Neural progenitor cell (in vitro differentiated cells): ENCODE measurements around the gene ZSCAN18.

Experiments
- EZH2 ChIP-seq: fragments of 200-600 bp; sonication (generic); IDR thresholded peaks from 2 replicates; pipeline ENCODE4 v1.6.1; 2017; ENCODE audit warnings: antibody characterized with exemption, mild to moderate bottlenecking, moderate library complexity
- TF ChIP-seq, protein P1 (sequence below): fragments of 200-600 bp; sonication (generic); IDR thresholded peaks from 2 replicates; pipeline ENCODE4 v1.5.1; 2017; ENCODE audit warnings: antibody characterized with exemption, mild to moderate bottlenecking

DNA sequence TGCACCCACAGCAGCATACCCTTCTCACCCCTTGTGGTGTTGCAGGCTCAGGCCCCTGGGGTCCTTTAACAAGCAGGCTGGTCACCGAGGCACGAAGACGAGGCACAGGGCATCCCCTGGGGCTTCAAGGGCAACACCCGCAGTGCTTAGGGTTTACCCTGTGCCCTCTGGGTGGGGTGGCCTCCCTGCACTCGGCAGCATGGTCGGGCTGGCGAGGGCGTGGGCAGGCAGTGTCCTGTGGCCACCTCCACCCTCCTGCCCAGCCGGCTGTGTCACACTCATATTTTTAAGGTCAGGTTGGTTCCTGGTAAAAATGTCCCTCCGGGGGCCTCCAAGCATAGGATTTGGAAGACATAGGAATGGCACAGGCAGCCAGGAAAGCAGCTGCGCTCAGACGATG lies 50.4 kb downstream of the ZSCAN18 start:
- no peak for TF ChIP-seq EZH2
- TF ChIP-seq, protein P1, sequence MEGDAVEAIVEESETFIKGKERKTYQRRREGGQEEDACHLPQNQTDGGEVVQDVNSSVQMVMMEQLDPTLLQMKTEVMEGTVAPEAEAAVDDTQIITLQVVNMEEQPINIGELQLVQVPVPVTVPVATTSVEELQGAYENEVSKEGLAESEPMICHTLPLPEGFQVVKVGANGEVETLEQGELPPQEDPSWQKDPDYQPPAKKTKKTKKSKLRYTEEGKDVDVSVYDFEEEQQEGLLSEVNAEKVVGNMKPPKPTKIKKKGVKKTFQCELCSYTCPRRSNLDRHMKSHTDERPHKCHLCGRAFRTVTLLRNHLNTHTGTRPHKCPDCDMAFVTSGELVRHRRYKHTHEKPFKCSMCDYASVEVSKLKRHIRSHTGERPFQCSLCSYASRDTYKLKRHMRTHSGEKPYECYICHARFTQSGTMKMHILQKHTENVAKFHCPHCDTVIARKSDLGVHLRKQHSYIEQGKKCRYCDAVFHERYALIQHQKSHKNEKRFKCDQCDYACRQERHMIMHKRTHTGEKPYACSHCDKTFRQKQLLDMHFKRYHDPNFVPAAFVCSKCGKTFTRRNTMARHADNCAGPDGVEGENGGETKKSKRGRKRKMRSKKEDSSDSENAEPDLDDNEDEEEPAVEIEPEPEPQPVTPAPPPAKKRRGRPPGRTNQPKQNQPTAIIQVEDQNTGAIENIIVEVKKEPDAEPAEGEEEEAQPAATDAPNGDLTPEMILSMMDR = no peak
